Measurements from ENCODE around the gene NUFIP1.

NUFIP1 gene

GRCh38 chr13:44894001-44894770, 95.1 kb downstream of the NUFIP1 start:
- in situ Hi-C loops (cut with HindIII; ENCODE audit: low sequenced_read_pairs), result no loop called here
